ENCODE results near the gene SLC10A3. TPM values are rescaled to one million over a fixed set of nuclear protein-coding genes. Genes with fewer than 3 reads are reported as not detected.

SLC10A3 gene
- total RNA-seq, 6 donors from 2014 or later, result 16.8 to 33.4 (median 28.7) TPM

GRCh38 chrX:154449618-154450017 is 40.8 kb downstream of the SLC10A3 start:
- DNase-seq, result no peak

GRCh38 chrX:154448484-154448883 is 41.9 kb downstream of the SLC10A3 start:
- H3K4me1 ChIP-seq, result peaks cover 6 to 20% (median 7%) of the 10 kb centered on the region in 4 donors
- ATAC-seq (ENCODE audit: low FRiP score in 2 of 2), result no peak
- H3K4me3 ChIP-seq, result no peak overlapping the region
- DNase-seq, result no peak
- WGBS, 2 donors, result 91 to 97% methylated on average over 6 to 14 of the region's 14 CpGs
- peaks cover 0 to 50% (median 21%) of the 10 kb centered on the region in 4 donors for H3K36me3 ChIP-seq
- TF ChIP-seq POLR2AphosphoS5 (IDR thresholded peaks at IDR 0.05) (no peak), POLR2A (IDR thresholded peaks at IDR 0.05) (no peak), CTCF (IDR thresholded peaks at IDR 0.05) (no peak), EP300 (IDR thresholded peaks at IDR 0.05) (no peak)
- H3K27ac ChIP-seq, result no peak overlapping the region
- no peaks in the 10 kb centered on the region for H3K9me3 ChIP-seq
- H3K27me3 ChIP-seq, result no peaks in the 10 kb centered on the region

More at GRCh38 chrX:154449618-154450017, 40.8 kb downstream of the SLC10A3 start:
- Histone ChIP-seq H3K36me3 (peaks cover 0 to 50% (median 21%) of the 10 kb centered on the region in 4 donors), H3K9me3 (no peaks in the 10 kb centered on the region), H3K4me3 (no peak overlapping the region), H3K4me1 (peaks cover 6 to 19% (median 6%) of the 10 kb centered on the region in 4 donors), H3K27me3 (no peaks in the 10 kb centered on the region), H3K27ac (no peak overlapping the region)
- ATAC-seq (ENCODE audit: low FRiP score in 2 of 2), result no peak
- WGBS, 2 donors, result 87 to 100% methylated on average over 7 to 18 of the region's 18 CpGs
- TF ChIP-seq CTCF (IDR thresholded peaks at IDR 0.05) (no peak), POLR2A (IDR thresholded peaks at IDR 0.05) (no peak), POLR2AphosphoS5 (IDR thresholded peaks at IDR 0.05) (no peak), EP300 (IDR thresholded peaks at IDR 0.05) (no peak)

- no peak for ATAC-seq (ENCODE audit: low FRiP score in 2 of 2)
- DNase-seq, result no peak
- TF ChIP-seq CTCF (IDR thresholded peaks at IDR 0.05), result no peak
- TF ChIP-seq POLR2A (IDR thresholded peaks at IDR 0.05), result no peak
- no peak for TF ChIP-seq POLR2AphosphoS5 (IDR thresholded peaks at IDR 0.05)
- no peak for TF ChIP-seq EP300 (IDR thresholded peaks at IDR 0.05)
These were observed 44.0 kb downstream of the SLC10A3 start for GRCh38 chrX:154446430-154446829.

GRCh38 chrX:154445776-154446175 is 44.7 kb downstream of the SLC10A3 start:
- no peaks in the 10 kb centered on the region for H3K9me3 ChIP-seq

More at GRCh38 chrX:154446430-154446829, 44.0 kb downstream of the SLC10A3 start:
- Histone ChIP-seq H3K9me3 (no peaks in the 10 kb centered on the region), H3K27me3 (no peaks in the 10 kb centered on the region), H3K36me3 (peaks cover 0 to 60% (median 33%) of the 10 kb centered on the region in 4 donors), H3K4me1 (peaks cover 6 to 20% (median 7%) of the 10 kb centered on the region in 4 donors), H3K27ac (no peak overlapping the region), H3K4me3 (no peak overlapping the region)
- 86 to 92% methylated on average over 8 to 12 of the region's 12 CpGs for WGBS, 2 donors

More at GRCh38 chrX:154445776-154446175, 44.7 kb downstream of the SLC10A3 start:
- Histone ChIP-seq H3K4me3 (no peak overlapping the region), H3K4me1 (peaks cover 6 to 20% (median 7%) of the 10 kb centered on the region in 4 donors), H3K27ac (no peak overlapping the region), H3K27me3 (no peaks in the 10 kb centered on the region), H3K36me3 (peaks cover 0 to 60% (median 34%) of the 10 kb centered on the region in 4 donors)
- DNase-seq (no peak), ATAC-seq (ENCODE audit: low FRiP score in 2 of 2) (no peak)
- WGBS, 2 donors, result 87 to 98% methylated on average over 8 to 16 of the region's 16 CpGs
- TF ChIP-seq POLR2A (IDR thresholded peaks at IDR 0.05), result no peak
- no peak for TF ChIP-seq CTCF (IDR thresholded peaks at IDR 0.05)
- no peak for TF ChIP-seq EP300 (IDR thresholded peaks at IDR 0.05)
- no peak for TF ChIP-seq POLR2AphosphoS5 (IDR thresholded peaks at IDR 0.05)

Measured in upper lobe of left lung (tissue), 6 donors.